OCI-LY3 (cell line): ENCODE measurements around the gene ENKD1.

Source experiments
- H2AFZ ChIP-seq: fragments of 200-600, 300-600 bp; shearing (Covaris generic); 2 replicates; pipeline ENCODE4 v1.6.0; 2014; ENCODE audit warnings: antibody characterized with exemption, low read depth, low read length
- H3K27ac ChIP-seq: fragments of 200-600, 300-600 bp; sonication (generic); 2 replicates; pipeline ENCODE4 v1.5.1; 2014; ENCODE audit warnings: mild to moderate bottlenecking, low read length, moderate library complexity, mixed read lengths
- H3K27me3 ChIP-seq: fragments of 200-600, 300-600 bp; sonication (generic); 2 replicates; pipeline ENCODE4 v1.6.1; 2014; ENCODE audit warnings: low read depth, low read length, mixed read lengths
- H3K36me3 ChIP-seq: fragments of 200-600, 300-600 bp; sonication (generic); replicated peaks from 2 replicates; pipeline ENCODE3; 2014; ENCODE audit warnings: low read depth, low read length, mixed read lengths
- H3K4me1 ChIP-seq: fragments of 300-600, 200-600 bp; sonication (generic); 2 replicates; pipeline ENCODE4 v1.6.1; 2014; ENCODE audit warnings: low read length, mixed read lengths
- H3K4me2 ChIP-seq: fragments of 200-600, 300-600 bp; sonication (generic); 2 replicates; pipeline ENCODE4 v1.6.1; 2014; ENCODE audit warnings: low read length, mixed read lengths
- H3K4me3 ChIP-seq: fragments of 300-600, 200-600 bp; sonication (generic); 2 replicates; pipeline ENCODE4 v1.5.1; 2014; ENCODE audit warnings: antibody characterized with exemption, mild to moderate bottlenecking, low read length, moderate library complexity
- H3K79me2 ChIP-seq: fragments of 300-600, 200-600 bp; shearing (Covaris generic); 2 replicates; pipeline ENCODE4 v1.6.1; 2014; ENCODE audit warnings: mild to moderate bottlenecking, low read length, mixed read lengths
- H3K9ac ChIP-seq: fragments of 300-600, 200-600 bp; shearing (Covaris generic); 2 replicates; pipeline ENCODE4 v1.6.0; 2014; ENCODE audit warnings: mild to moderate bottlenecking, low read length, moderate library complexity
- H3K9me3 ChIP-seq: fragments of 200-600, 300-600 bp; shearing (Covaris generic); 2 replicates; pipeline ENCODE4 v1.6.1; 2014; ENCODE audit warnings: low read length, mixed read lengths; ENCODE audit not compliant: insufficient read depth
- H4K20me1 ChIP-seq: fragments of 200-600, 300-600 bp; sonication (generic); 2 replicates; pipeline ENCODE4 v1.6.1; 2016; ENCODE audit warnings: low read length, mixed read lengths; ENCODE audit not compliant: insufficient read depth
- EZH2phosphoT487 ChIP-seq: fragments of 200-600 bp; shearing (Covaris generic); IDR thresholded peaks from 2 replicates; pipeline ENCODE4 v1.6.1; 2018; ENCODE audit warnings: antibody characterized with exemption, mixed run types, low read depth
- TF ChIP-seq, protein P1 (sequence below): fragments of 200-600, 300-600 bp; sonication (generic); IDR thresholded peaks from 2 replicates; pipeline ENCODE4 v1.5.1; 2014; ENCODE audit warnings: antibody characterized with exemption, low read length, low read depth

The ENKD1 gene

DNA sequence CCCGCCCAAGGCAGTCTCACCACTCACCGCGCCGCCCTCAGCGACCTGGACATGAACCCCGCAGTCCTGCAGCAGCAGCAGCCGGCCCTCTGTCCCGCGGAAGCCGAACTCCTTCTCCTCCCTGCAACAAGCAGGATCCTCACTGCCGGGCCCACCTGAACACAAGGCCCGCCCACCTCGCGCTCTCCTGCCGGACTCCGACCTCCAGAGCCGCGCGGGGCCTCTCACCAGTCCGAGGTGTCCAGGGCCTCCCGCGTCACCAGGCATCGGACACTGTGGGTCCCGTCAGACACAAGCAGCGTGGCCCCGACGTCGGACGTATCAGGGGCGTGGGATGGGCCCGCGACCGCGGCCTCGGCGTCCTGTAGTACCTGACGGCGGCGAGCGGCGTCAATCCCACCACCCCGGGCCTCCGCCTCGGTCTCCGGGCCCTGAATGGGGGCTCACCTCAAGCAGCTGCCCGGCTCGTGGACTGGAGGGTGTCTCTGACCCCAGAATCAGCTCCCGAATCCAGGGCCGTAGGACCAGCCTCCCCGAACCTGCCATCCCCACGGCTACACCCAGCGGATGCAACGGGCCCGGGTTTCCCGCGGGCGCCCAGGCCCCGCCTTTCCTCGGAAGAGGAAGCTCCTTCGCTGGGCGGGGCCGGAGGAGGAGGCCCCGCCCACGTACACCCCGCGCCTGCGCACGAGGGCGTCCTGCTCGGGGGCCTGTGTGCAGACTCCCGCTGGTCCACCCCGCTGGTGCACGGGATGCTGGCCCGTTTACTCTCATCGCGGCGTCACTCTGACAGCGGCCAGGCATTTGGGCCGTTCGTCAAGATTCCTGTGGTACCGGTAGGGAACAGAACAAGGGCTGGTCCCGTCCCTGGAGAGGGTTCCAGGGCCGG lies 6.6 kb downstream of the ENKD1 start, which contains the start of gene ACD:
Gene ACD, minus strand, starts transcription at position 586 of the 889 bp plus-strand sequence. Its CDS starts 40 bp downstream, at position 546.
- peaks cover 13% of the 10 kb centered on the region for H3K4me1 ChIP-seq
- no peaks in the 10 kb centered on the region for H3K9me3 ChIP-seq
- peak within 1 kb of the TSS; percentile 99 for H3K9ac ChIP-seq
- peak within 1 kb of the TSS; percentile 89 for H3K27ac ChIP-seq
- H3K79me2 ChIP-seq, result peaks cover 19% of the 10 kb centered on the region
- peak within 1 kb of the TSS; percentile 99 for H3K4me3 ChIP-seq
- TF ChIP-seq, protein P1, sequence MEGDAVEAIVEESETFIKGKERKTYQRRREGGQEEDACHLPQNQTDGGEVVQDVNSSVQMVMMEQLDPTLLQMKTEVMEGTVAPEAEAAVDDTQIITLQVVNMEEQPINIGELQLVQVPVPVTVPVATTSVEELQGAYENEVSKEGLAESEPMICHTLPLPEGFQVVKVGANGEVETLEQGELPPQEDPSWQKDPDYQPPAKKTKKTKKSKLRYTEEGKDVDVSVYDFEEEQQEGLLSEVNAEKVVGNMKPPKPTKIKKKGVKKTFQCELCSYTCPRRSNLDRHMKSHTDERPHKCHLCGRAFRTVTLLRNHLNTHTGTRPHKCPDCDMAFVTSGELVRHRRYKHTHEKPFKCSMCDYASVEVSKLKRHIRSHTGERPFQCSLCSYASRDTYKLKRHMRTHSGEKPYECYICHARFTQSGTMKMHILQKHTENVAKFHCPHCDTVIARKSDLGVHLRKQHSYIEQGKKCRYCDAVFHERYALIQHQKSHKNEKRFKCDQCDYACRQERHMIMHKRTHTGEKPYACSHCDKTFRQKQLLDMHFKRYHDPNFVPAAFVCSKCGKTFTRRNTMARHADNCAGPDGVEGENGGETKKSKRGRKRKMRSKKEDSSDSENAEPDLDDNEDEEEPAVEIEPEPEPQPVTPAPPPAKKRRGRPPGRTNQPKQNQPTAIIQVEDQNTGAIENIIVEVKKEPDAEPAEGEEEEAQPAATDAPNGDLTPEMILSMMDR, result no peak
- no peak for TF ChIP-seq EZH2phosphoT487
- H3K27me3 ChIP-seq, result no peaks in the 10 kb centered on the region
- H3K36me3 ChIP-seq, result peaks cover 21% of the 10 kb centered on the region
- H3K4me2 ChIP-seq, result peak within 1 kb of the TSS; percentile 93
- H4K20me1 ChIP-seq, result no peaks in the 10 kb centered on the region
- peak within 1 kb of the TSS; percentile 90 for H2AFZ ChIP-seq

DNA sequence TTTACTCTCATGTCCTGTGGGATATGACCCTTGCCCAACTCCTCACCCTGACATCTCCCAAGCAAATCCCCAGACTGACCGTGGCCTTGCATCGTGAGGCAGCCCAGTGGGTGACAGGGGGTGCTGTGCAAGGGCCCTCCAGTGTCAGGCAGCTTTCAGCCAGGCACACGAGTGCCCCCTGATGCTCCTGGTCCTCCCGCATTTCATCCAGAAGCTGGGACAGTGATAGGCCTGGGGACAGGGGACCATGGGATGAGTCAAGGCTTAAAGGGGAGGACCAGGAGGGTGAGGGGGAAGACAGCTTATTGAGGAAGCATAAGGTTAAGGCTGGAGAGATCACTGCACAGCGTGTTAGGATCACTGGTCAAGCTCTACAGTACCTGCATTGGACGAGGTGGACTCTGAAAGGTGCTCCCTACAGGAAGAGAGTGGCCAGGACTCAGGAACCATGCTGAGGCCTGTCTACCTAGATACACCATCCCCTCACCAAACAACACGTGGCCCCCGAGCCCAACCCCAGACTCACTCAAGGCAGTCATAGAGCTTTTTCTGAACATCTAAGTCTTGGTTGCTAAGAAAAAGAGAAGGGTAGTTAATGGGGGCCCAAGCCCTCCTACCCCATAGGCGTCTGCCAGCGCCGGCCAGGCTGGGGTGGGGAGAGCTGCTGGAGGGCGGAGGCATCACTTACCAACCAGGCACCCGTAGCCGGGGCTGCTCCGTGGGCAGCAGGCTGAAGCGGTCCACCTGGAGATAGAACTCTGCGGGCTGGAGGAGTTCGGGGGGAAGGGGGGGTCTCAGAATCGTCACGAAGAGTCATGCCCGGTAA lies 7.5 kb downstream of the ENKD1 start:
- Histone ChIP-seq H3K27me3 (no peaks in the 10 kb centered on the region), H4K20me1 (no peaks in the 10 kb centered on the region), H3K27ac (no peak overlapping the region), H3K4me2 (peak overlapping the region; percentile 93), H3K4me1 (peaks cover 13% of the 10 kb centered on the region), H3K79me2 (peaks cover 19% of the 10 kb centered on the region), H3K4me3 (peak overlapping the region; percentile 99), H3K9me3 (no peaks in the 10 kb centered on the region), H2AFZ (no peak overlapping the region), H3K36me3 (peaks cover 21% of the 10 kb centered on the region), H3K9ac (peak overlapping the region; percentile 99)
- TF ChIP-seq, protein P1, result no peak
- TF ChIP-seq EZH2phosphoT487, result no peak

DNA sequence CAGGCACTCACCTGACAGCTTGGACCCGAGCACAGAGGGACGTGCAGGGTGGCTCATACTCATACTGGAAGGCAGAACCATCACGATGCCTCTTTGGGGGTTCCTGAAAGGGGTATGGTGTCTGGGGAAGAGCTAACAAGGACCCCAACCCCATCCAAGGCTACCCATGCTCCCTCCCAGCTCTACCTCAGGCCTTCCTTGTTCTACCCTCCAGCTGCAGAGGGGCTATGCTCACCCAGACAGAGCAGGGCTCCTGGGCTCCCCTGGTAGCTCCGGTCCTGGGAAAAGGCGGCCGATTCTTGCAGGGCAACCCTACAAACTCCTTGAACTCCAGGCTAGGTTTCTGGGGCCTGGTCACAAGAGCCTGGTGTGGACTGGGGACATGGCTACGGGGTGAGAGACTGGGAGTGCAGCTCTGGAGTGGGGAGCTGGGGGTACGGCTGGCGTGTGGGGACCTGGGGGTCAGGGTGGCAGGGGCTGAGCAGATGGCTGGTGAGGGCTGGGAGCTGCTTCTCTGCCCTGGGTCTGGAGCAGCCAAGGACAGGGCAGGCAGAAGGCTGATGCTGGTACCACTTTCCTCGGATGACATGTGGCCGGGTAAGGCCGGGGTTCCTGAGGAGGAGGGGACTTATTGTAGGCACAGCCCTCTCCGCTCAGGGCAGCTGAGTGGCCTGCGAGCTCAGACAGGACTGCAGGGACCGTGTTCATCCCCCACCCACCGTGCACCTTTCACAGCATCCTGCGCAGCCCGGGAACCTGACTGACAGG lies 8.6 kb downstream of the ENKD1 start:
- H3K4me2 ChIP-seq, result no peak overlapping the region
- no peak for TF ChIP-seq EZH2phosphoT487
- TF ChIP-seq, protein P1, result no peak
- H3K4me1 ChIP-seq, result peaks cover 13% of the 10 kb centered on the region
- no peak overlapping the region for H2AFZ ChIP-seq
- H3K36me3 ChIP-seq, result peaks cover 24% of the 10 kb centered on the region
- H4K20me1 ChIP-seq, result no peaks in the 10 kb centered on the region
- peaks cover 19% of the 10 kb centered on the region for H3K79me2 ChIP-seq
- no peak overlapping the region for H3K9ac ChIP-seq
- H3K27ac ChIP-seq, result no peak overlapping the region
- H3K4me3 ChIP-seq, result no peak overlapping the region
- no peaks in the 10 kb centered on the region for H3K9me3 ChIP-seq
- H3K27me3 ChIP-seq, result no peaks in the 10 kb centered on the region
